NT2/D1 (cell line): ENCODE results near the gene PAPPA.

Experiments
- SUZ12 ChIP-seq: IDR thresholded peaks from 2 replicates; pipeline ENCODE4 v1.6.1; 2011; ENCODE audit not compliant: insufficient read length, insufficient read depth; ENCODE audit errors: extremely low read depth
- YY1 ChIP-seq: IDR thresholded peaks from 2 replicates; pipeline ENCODE4 v1.6.1; 2011; ENCODE audit not compliant: insufficient read length, insufficient read depth
- ZNF274 ChIP-seq: IDR thresholded peaks from 2 replicates; pipeline ENCODE4 v1.6.1; 2011; ENCODE audit warnings: mild to moderate bottlenecking, low read depth, low read length

GRCh38 chr9:116390303-116391228 is 237.0 kb downstream of the PAPPA start:
- TF ChIP-seq SUZ12 (no peak), ZNF274 (no peak), YY1 (no peak)
